Astrocyte (in vitro differentiated cells and primary cell): ENCODE results near the gene MBNL1. TPM values are rescaled to one million over a fixed set of nuclear protein-coding genes. Genes with fewer than 3 reads are reported as not detected.

ENCODE experiments used
- DNase-seq: peaks from one replicate; pipeline ENCODE4 v3.0.0-alpha.2; 2010; ENCODE audit warnings: low read depth
- FAIRE-seq: peaks from 2 replicates; lab custom pipeline; 2011; peaks lifted over from hg19 to GRCh38; lab: Jason Lieb, UNC
- H2AFZ ChIP-seq: 2 replicates; pipeline ENCODE4 v1.6.0; 2012; ENCODE audit warnings: low read depth, low read length, inconsistent platforms
- H3K27ac ChIP-seq: 2 replicates; pipeline ENCODE4 v1.5.1; 2011; ENCODE audit warnings: low read depth, low read length, inconsistent platforms
- H3K27me3 ChIP-seq: 2 replicates; pipeline ENCODE4 v1.6.0; 2011; ENCODE audit warnings: low read length, inconsistent platforms; ENCODE audit not compliant: insufficient read depth
- H3K36me3 ChIP-seq: 2 replicates; pipeline ENCODE4 v1.5.1; 2011; ENCODE audit warnings: low read length, inconsistent platforms; ENCODE audit not compliant: insufficient read depth
- H3K4me1 ChIP-seq: 2 replicates; pipeline ENCODE4 v1.5.1; 2011; ENCODE audit warnings: low read length, inconsistent platforms; ENCODE audit not compliant: insufficient read depth
- H3K4me2 ChIP-seq: 2 replicates; pipeline ENCODE4 v1.6.0; 2012; ENCODE audit warnings: low read length, inconsistent platforms
- H3K4me3 ChIP-seq: 2 replicates; pipeline ENCODE4 v1.5.1; 2011; ENCODE audit warnings: low read depth, mild to moderate bottlenecking, low read length, inconsistent platforms; ENCODE audit not compliant: insufficient read depth
- H3K79me2 ChIP-seq: 2 replicates; pipeline ENCODE4 v1.6.0; 2012; ENCODE audit warnings: mild to moderate bottlenecking, low read length, inconsistent platforms; ENCODE audit not compliant: insufficient read depth
- H3K9ac ChIP-seq: 2 replicates; pipeline ENCODE4 v1.6.0; 2012; ENCODE audit warnings: mild to moderate bottlenecking, low read length, inconsistent platforms
- H3K9me3 ChIP-seq: 2 replicates; pipeline ENCODE4 v1.5.1; 2012; ENCODE audit warnings: low read depth, mild to moderate bottlenecking, low read length, inconsistent platforms; ENCODE audit not compliant: insufficient read depth
- H4K20me1 ChIP-seq: 2 replicates; pipeline ENCODE4 v1.6.0; 2012; ENCODE audit warnings: low read length, inconsistent platforms; ENCODE audit not compliant: insufficient read depth
- H3K27ac Mint-ChIP-seq: one replicate; pipeline ENCODE4 v1.8.0; 2021; ENCODE audit warnings: mild to moderate bottlenecking, mixed read lengths; ENCODE audit not compliant: unreplicated experiment
- H3K27me3 Mint-ChIP-seq: one replicate; pipeline ENCODE4 v1.8.0; 2021; ENCODE audit warnings: low read depth, mixed read lengths; ENCODE audit not compliant: unreplicated experiment
- H3K36me3 Mint-ChIP-seq: one replicate; pipeline ENCODE4 v1.8.0; 2021; ENCODE audit warnings: low read depth, mixed read lengths; ENCODE audit not compliant: unreplicated experiment
- H3K4me1 Mint-ChIP-seq: one replicate; pipeline ENCODE4 v1.8.0; 2021; ENCODE audit warnings: low read depth, mixed read lengths; ENCODE audit not compliant: unreplicated experiment
- H3K4me3 Mint-ChIP-seq: one replicate; pipeline ENCODE4 v1.8.0; 2021; ENCODE audit warnings: mild to moderate bottlenecking, moderate library complexity, mixed read lengths; ENCODE audit not compliant: unreplicated experiment
- H3K9me3 Mint-ChIP-seq: one replicate; pipeline ENCODE4 v1.8.0; 2021; ENCODE audit warnings: mild to moderate bottlenecking, mixed read lengths; ENCODE audit not compliant: unreplicated experiment
- EZH2 ChIP-seq: IDR thresholded peaks from 2 replicates; pipeline ENCODE4 v1.6.1; 2012; ENCODE audit warnings: mild to moderate bottlenecking, low read length, inconsistent platforms; ENCODE audit not compliant: insufficient read depth
- total RNA-seq: library from RNA; stranded (reverse); gene quantifications from 2 replicates; pipeline ENCODE4 v1.2.1, GENCODE V29; 2021
- TF ChIP-seq, protein P1 (sequence below): IDR thresholded peaks from 2 replicates; pipeline ENCODE4 v1.5.1; 2011; ENCODE audit warnings: low read depth, mild to moderate bottlenecking, inconsistent platforms, low read length, moderate library complexity; ENCODE audit not compliant: insufficient read depth

MBNL1 gene
- total RNA-seq, 1 donor from 2014 or later = 93.1 TPM

DNA sequence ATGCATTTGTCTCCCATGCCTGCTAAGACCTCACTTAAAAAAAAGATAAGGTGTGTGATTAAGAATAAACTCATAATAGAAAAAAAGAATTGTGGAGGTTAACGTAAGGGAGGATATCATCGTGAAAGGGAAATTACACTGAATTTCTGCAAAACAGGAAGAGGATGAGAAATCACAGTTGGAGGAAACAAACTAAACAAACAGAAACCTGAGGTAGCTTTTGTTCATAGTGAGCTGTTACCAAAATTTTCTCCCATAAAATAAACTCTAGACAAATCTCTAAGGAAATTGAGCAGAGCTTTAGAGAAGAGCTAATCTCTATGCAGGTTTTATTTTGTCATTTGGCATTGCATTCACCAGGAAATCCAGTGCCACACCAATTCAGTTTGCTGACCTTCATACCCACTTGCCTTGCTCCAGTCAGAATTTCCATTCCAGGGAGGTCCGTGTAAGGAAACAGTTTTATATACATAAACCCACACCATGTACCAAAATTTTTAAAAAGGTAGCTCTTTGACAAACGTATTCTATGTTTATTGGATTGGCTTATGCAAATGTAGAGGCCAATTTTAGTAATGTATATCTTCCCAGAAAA lies 231.2 kb downstream of the MBNL1 start:
- Histone ChIP-seq H3K9me3 (no peaks in the 10 kb centered on the region), H4K20me1 (no peaks in the 10 kb centered on the region), H2AFZ (no peak overlapping the region), H3K4me1 (no peaks in the 10 kb centered on the region), H3K27me3 (no peaks in the 10 kb centered on the region), H3K4me3 (no peak overlapping the region), H3K36me3 (no peaks in the 10 kb centered on the region), H3K27ac (no peak overlapping the region), H3K79me2 (no peaks in the 10 kb centered on the region), H3K9ac (no peak overlapping the region), H3K4me2 (no peak overlapping the region)
- Mint-ChIP-seq H3K36me3 (no peaks in the 10 kb centered on the region), H3K9me3 (peaks cover 7% of the 10 kb centered on the region), H3K4me3 (no peak overlapping the region), H3K4me1 (peaks cover 5% of the 10 kb centered on the region), H3K27ac (no peak overlapping the region), H3K27me3 (no peaks in the 10 kb centered on the region)
- DNase-seq = no peak
- no peak for TF ChIP-seq EZH2
- TF ChIP-seq, protein P1, sequence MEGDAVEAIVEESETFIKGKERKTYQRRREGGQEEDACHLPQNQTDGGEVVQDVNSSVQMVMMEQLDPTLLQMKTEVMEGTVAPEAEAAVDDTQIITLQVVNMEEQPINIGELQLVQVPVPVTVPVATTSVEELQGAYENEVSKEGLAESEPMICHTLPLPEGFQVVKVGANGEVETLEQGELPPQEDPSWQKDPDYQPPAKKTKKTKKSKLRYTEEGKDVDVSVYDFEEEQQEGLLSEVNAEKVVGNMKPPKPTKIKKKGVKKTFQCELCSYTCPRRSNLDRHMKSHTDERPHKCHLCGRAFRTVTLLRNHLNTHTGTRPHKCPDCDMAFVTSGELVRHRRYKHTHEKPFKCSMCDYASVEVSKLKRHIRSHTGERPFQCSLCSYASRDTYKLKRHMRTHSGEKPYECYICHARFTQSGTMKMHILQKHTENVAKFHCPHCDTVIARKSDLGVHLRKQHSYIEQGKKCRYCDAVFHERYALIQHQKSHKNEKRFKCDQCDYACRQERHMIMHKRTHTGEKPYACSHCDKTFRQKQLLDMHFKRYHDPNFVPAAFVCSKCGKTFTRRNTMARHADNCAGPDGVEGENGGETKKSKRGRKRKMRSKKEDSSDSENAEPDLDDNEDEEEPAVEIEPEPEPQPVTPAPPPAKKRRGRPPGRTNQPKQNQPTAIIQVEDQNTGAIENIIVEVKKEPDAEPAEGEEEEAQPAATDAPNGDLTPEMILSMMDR = no peak
- FAIRE-seq = no peak

GRCh38 chr3:152505926-152506325 lies 237.2 kb downstream of the MBNL1 start:
- Histone ChIP-seq H3K4me3 (no peak overlapping the region), H3K9me3 (no peaks in the 10 kb centered on the region), H3K79me2 (no peaks in the 10 kb centered on the region), H4K20me1 (no peaks in the 10 kb centered on the region), H3K27me3 (no peaks in the 10 kb centered on the region), H3K9ac (no peak overlapping the region), H3K36me3 (no peaks in the 10 kb centered on the region), H2AFZ (no peak overlapping the region), H3K27ac (no peak overlapping the region), H3K4me2 (no peak overlapping the region), H3K4me1 (no peaks in the 10 kb centered on the region)
- H3K9me3 Mint-ChIP-seq = peaks cover 7% of the 10 kb centered on the region
- TF ChIP-seq, protein P1 = no peak
- TF ChIP-seq EZH2 = no peak
- H3K27ac Mint-ChIP-seq = no peak overlapping the region
- no peaks in the 10 kb centered on the region for H3K27me3 Mint-ChIP-seq
- no peak overlapping the region for H3K4me3 Mint-ChIP-seq
- FAIRE-seq (no peak), DNase-seq (no peak)
- peaks cover 7% of the 10 kb centered on the region for H3K4me1 Mint-ChIP-seq
- no peaks in the 10 kb centered on the region for H3K36me3 Mint-ChIP-seq

DNA sequence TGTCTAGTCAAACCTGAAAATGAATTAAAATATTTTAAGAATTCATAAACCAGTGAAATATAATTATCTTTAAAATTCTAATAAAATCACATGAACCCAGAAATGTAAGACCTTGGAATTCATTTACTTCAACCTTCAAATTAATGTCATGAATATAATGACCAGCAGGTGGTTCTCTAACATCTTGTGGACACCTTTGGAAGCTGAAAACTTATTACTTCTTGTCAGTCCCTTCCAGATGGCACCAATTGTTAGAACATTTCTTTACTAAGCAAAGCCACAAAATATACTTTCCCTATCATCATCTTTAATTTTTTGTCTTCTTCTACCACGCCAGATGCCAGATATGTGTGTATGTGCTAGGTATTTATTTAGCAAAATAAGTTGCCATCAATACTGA lies 240.0 kb downstream of the MBNL1 start:
- Histone ChIP-seq H3K9ac (no peak overlapping the region), H4K20me1 (no peaks in the 10 kb centered on the region), H3K4me3 (no peak overlapping the region), H3K9me3 (no peaks in the 10 kb centered on the region), H3K4me2 (no peak overlapping the region), H3K36me3 (no peaks in the 10 kb centered on the region), H3K4me1 (no peaks in the 10 kb centered on the region), H3K27ac (no peak overlapping the region), H3K27me3 (no peaks in the 10 kb centered on the region), H2AFZ (no peak overlapping the region), H3K79me2 (no peaks in the 10 kb centered on the region)
- no peak for FAIRE-seq
- no peak for TF ChIP-seq EZH2
- TF ChIP-seq, protein P1 = peak; percentile 5
- Mint-ChIP-seq H3K36me3 (no peaks in the 10 kb centered on the region), H3K27ac (no peak overlapping the region), H3K4me3 (no peak overlapping the region), H3K4me1 (peaks cover 7% of the 10 kb centered on the region), H3K27me3 (no peaks in the 10 kb centered on the region), H3K9me3 (no peaks in the 10 kb centered on the region)
- DNase-seq = no peak
